TTC549 (cell line): Measurements from ENCODE around the gene CKLF.

Source experiments
- FAIRE-seq: peaks from 2 replicates; lab custom pipeline; 2012; peaks lifted over from hg19 to GRCh38; lab: Jason Lieb, UNC

The CKLF gene

DNA sequence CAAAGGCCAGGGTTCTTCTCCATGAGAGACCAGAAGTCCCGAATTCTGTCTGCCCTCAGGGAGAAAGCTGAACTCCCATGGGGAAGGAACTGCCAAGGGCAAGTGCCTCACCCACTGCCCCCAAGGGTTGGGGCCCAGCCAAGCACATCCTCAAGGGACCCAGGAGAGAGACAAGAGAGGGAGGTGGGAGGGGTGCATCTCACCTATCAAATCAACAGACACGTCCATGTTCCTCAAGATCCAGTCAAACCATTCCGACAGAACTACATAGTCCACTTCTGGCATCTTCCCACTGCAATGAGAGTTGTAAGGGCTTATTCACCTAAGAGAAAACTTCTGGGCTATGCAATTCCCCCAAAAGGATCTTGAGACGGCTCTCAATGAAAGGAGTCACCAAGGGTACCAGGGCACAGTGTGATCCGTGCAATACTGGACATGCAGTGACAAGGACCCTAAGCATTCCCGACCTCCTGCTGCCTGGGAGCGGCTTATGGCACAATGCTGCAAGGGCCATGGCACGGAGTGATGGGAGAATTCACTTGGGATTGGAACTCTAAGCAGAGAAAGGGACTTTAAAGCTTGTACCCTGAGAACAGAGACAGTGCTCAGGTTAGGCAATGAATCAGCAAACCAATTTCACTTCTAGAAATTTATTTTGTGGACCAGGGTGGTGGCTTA is 34.7 kb upstream of the CKLF start:
- no peak for FAIRE-seq

GRCh38 chr16:66519482-66520373 is 32.6 kb upstream of the CKLF start:
- no peak for FAIRE-seq

DNA sequence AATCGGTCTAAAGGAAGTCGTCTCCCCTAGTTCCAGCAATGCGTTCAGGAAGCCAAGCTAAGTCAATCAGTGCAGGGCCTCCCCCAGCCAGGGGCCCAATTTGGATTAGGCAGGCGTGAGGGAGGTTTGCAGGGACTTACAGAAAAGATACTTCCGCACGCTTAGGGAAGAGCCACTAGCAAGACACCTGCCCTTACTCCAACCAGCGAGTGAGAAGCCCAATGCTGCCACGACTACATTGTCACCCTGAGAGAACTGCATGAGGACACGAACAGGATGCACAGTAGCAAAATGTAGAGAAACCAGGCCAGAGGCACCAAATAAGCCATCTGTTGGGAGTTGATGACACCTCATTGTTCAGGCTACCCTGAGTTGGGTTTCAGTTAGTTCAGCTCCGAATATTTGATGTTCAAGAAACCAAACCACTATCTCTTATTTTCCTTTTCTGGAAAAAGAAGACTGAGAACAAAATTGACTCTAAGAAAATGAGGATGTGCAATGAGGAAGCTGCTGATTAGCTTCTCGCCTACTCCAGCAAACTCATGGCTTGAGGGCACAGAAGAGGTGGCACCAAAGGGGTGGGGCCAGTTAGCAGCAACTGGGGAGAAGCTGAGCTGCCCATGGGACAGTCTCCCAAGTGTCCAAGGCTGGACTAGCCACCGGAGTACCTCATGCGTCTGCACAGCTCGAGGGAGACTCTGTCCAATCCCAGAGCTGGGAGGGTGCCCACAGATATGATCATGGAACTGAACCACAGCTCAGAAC is 31.8 kb upstream of the CKLF start:
- FAIRE-seq: no peak

DNA sequence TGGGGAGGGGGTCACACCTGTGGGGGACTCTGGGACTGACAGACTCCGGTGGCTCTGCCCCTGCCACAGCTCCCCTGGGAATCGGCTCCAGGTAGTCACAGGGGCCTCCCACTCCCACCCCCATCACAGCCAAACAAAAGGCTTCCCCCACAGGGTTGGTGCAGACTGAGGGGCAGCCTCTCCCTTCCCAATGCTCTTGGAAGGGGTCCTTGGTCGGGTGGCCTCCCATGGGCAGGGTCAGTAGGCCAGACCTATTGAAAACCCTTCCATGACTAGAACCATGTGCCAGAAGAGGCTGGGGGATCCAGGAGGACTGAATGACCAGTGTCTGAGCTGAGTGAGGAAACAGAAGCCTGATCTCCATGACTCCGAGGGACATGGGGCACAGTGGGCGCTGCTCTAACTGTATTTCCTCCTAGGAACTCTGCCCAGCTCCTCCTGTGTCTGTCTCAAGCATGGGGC is 31.1 kb upstream of the CKLF start:
- FAIRE-seq: no peak

- FAIRE-seq: no peak
These were observed 30.2 kb upstream of the CKLF start for GRCh38 chr16:66521951-66522771.

- FAIRE-seq: no peak
These were observed 29.4 kb upstream of the CKLF start for GRCh38 chr16:66522816-66523590.

GRCh38 chr16:66523861-66524354 is 28.5 kb upstream of the CKLF start:
- no peak for FAIRE-seq

DNA sequence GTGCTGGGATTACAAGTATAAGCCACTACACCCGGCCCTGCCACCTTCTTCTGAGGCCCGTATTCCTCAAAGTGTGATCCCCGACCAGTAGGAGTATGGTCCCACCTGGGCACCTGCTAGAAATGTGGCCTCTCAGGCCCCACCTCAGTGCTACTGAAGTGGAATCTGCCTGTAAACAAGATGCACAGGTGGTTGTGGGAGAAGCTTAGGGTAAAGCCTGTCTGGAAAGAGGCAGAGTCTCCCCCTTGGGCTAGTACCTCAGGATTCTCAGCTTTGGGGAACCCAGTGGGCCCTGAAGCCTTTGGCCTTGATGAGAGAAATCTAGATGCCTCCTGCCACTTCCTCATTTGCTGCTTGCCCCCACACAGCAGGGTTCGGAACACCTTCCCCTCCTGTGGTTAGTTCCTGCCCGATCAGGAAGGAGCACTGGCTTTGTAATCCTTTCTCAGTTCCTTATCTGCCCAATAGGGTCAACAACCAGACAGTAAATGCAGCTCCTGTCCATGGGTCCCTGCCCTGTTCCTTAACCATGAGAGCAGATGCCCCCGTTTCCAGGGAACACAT is 27.7 kb upstream of the CKLF start:
- FAIRE-seq: no peak

DNA sequence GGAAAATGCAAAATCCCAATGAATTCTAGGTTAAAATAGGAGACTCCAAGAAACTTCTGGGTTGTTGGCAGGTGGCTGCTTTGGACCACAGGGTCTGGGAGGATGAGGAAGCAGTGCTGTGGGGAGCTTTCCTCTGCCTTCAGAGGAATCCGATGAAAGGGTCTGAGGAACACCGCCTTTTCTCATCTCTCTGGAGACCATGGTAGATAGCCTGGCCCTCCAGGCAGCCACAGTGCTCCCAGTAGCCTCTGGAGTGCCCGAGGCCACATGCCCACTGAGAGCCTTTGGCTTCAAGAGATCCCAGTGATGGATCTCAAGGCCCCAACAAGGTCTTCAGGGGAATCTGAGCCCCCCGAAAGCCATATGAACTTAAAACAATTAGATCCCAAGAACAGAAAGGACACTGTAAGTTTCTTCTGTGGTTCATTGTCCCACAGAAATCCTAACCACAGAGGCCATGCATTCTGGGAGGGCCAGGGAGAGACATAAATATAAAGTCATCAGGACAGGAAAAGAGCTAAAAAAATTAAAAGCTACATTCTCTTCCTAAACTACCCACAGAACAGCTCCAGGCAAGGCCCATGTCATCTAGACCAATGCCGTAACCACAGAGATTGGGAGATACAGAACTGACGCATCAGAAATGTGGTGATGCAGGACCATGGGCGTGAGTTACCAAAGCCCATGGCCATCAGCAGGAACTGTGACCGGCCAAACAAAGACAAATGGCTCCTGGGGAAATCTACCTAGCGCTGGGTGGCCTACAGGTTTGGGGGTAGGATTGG is 26.8 kb upstream of the CKLF start:
- no peak for FAIRE-seq

GRCh38 chr16:66528294-66528693 is 24.1 kb upstream of the CKLF start:
- no peak for FAIRE-seq

DNA sequence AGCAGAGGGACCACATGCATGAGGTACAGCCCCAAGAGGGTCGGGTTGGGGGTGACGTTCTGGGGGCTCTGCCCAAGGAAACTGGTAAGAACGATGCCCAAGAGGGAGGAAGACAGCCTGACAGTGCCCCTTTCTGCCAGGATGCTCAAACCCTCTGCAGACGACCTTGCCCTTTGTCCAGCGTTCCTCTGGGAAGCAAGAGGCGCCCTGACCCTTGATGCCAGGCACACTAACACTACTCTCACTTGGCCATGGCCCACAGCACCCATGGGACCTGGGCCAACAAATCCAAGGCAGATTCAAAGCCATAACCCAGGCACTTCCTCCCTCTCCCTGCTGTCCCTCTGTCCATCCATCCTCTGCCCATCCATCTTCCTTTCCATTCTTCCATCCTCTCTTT is 22.9 kb upstream of the CKLF start:
- no peak for FAIRE-seq

DNA sequence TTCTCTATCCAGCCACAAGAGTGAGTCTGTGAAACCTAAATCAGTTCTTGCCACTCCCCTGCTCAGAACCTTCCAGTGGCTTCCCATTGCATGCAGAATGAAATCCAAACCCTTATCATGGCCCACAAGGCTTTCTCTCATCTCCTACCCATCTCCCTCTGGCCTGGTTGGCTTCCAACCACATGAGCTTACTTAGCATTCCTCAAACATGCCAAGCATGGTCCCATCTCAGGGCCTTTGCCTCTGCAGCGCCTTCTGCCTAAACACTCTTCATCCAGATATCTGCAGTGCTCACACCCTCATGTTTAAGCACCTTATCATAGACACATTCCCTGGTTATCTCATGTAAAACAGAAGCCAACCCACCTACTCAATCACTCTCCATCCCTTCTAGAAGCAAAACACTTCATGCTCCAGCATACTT is 18.0 kb upstream of the CKLF start:
- FAIRE-seq: no peak

DNA sequence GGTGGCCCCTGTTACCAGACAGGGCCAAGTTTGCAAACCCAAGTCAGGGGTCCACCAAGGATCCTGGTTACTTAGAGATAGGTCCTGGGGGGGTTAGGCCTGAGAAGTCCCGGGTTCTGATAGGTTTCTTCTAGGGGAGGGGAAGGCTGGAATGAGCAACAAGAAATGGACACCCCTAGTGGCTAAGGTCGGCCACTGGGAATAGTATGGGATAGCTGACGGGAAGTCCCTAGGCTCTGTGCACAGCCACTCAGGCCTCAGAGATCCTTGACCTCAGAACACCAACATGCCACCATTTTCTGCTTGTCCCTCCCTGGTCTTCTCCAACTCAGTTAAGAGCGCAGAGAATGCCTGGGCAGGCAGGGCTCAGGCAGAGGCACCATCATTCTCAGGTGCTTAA is 15.9 kb upstream of the CKLF start:
- FAIRE-seq: no peak

DNA sequence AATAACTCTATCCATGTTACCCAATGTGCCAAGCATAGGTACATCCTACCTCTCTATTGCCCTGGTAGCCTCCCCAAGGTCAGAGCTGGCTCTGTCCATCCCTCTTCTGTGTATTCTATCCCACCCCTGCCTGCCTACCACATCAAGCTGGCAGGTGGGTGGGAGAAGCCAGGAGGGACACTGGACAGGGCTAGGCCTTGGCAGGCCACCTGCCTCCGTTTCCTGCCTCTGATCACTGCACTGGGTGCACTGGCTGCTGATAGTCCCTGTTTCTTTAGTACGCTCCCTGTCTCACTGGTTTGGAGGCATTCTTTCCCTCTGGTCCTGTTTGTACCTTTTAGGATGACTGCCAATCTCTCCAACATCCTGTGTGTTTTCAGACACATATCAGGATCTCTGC is 15.1 kb upstream of the CKLF start:
- no peak for FAIRE-seq

DNA sequence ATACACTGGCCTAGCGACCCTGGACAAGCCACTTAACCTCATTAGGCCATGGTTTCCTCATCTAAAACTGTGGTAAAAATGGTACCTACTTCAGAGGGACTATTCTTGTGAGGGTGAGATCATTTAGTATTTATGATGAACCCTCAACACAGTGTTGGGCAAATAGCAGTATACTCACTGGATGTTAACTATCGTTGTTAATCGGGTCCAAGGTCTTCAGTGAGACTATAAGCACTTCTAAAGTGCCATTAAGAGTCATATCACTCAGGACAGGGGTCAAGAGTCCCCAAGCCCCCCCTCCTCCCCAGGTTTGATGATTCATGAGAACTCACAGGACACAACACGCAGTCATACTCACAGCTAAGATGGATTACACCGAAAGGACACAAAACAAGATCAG is 13.5 kb upstream of the CKLF start:
- FAIRE-seq: no peak

- FAIRE-seq: no peak
These were observed 12.5 kb upstream of the CKLF start for GRCh38 chr16:66539623-66540469.

GRCh38 chr16:66541388-66542355 is 10.7 kb upstream of the CKLF start:
- no peak for FAIRE-seq

- no peak for FAIRE-seq
These were observed 10.0 kb upstream of the CKLF start for GRCh38 chr16:66542396-66542795.
